ENCODE results near the gene SLC40A1. TPM values are rescaled to one million over a fixed set of nuclear protein-coding genes. Genes with fewer than 3 reads are reported as not detected.
A peak's percentile ranks its signal among the peaks of the same experiment; 100 is the strongest.

Gene SLC40A1
- polyA plus RNA-seq, 1 experiment = 5.2 TPM

- CTCF ChIA-PET = interaction anchor here (1.6 to 1.9 kb wide), 2 partner anchors 81 to 112 kb away, joined by 5 to 7 read pairs; partner anchors contain the start of gene ASNSD1
- peaks cover 8% of the 10 kb centered on the region for H3K27me3 ChIP-seq (ENCODE audit: control insufficient read depth, insufficient read depth, low read length)
- POLR2A ChIA-PET = interaction anchor here (1.1 to 1.9 kb wide), 4 partner anchors 34 to 139 kb away, joined by 3 to 9 read pairs (median 4); partner anchors contain the start of gene ASNSD1
- H3K27ac ChIP-seq (ENCODE audit: low read depth, low read length) = no peak overlapping the region
- no peaks in the 10 kb centered on the region for H3K9me3 ChIP-seq (ENCODE audit: control insufficient read depth, insufficient read depth, low read length)
- no peak for TF ChIP-seq CTCF (IDR thresholded peaks at IDR 0.05; ENCODE audit: low read depth, low read length)
- no peak for DNase-seq (ENCODE audit: low read depth, low spot score)
- peak overlapping the region; percentile 57 for H3K4me3 ChIP-seq (ENCODE audit: low read depth, low read length)
Observed at GRCh38 chr2:189579585-189580186, 900 bp downstream of the SLC40A1 start.

GRCh38 chr2:189578272-189578950 is 2.2 kb downstream of the SLC40A1 start:
- Histone ChIP-seq H3K4me3 (ENCODE audit: low read depth, low read length) (no peak overlapping the region), H3K9me3 (ENCODE audit: control insufficient read depth, insufficient read depth, low read length) (no peaks in the 10 kb centered on the region), H3K27ac (ENCODE audit: low read depth, low read length) (no peak overlapping the region), H3K27me3 (ENCODE audit: control insufficient read depth, insufficient read depth, low read length) (peaks cover 8% of the 10 kb centered on the region)
- POLR2A ChIA-PET = no interaction called here
- no peak for DNase-seq (ENCODE audit: low read depth, low spot score)
- CTCF ChIA-PET = no interaction called here
- no peak for TF ChIP-seq CTCF (IDR thresholded peaks at IDR 0.05; ENCODE audit: low read depth, low read length)

- DNase-seq (ENCODE audit: low read depth, low spot score) = no peak
- H3K9me3 ChIP-seq (ENCODE audit: control insufficient read depth, insufficient read depth, low read length) = no peaks in the 10 kb centered on the region
- peaks cover 5% of the 10 kb centered on the region for H3K27me3 ChIP-seq (ENCODE audit: control insufficient read depth, insufficient read depth, low read length)
- no peak overlapping the region for H3K4me3 ChIP-seq (ENCODE audit: low read depth, low read length)
- H3K27ac ChIP-seq (ENCODE audit: low read depth, low read length) = no peak overlapping the region
- ChIA-PET CTCF (interaction anchor here (0.6 kb wide), 1 partner anchor 84 kb away, joined by 3 read pairs; no protein-coding TSS in a partner anchor), POLR2A (interaction anchor here (0.6 kb wide), 1 partner anchor 42 kb away, joined by 5 read pairs; no protein-coding TSS in a partner anchor)
- no peak for TF ChIP-seq CTCF (IDR thresholded peaks at IDR 0.05; ENCODE audit: low read depth, low read length)
Observed at GRCh38 chr2:189577121-189577520, 3.5 kb downstream of the SLC40A1 start.

- no peaks in the 10 kb centered on the region for H3K27me3 ChIP-seq (ENCODE audit: control insufficient read depth, insufficient read depth, low read length)
- H3K9me3 ChIP-seq (ENCODE audit: control insufficient read depth, insufficient read depth, low read length) = no peaks in the 10 kb centered on the region
- no peak overlapping the region for H3K4me3 ChIP-seq (ENCODE audit: low read depth, low read length)
- no peak for TF ChIP-seq CTCF (IDR thresholded peaks at IDR 0.05; ENCODE audit: low read depth, low read length)
- no peak for DNase-seq (ENCODE audit: low read depth, low spot score)
- H3K27ac ChIP-seq (ENCODE audit: low read depth, low read length) = no peak overlapping the region
- CTCF ChIA-PET = no interaction called here
- POLR2A ChIA-PET = no interaction called here
Observed at GRCh38 chr2:189576396-189576795, 4.2 kb downstream of the SLC40A1 start.
